Kidney capillary endothelial cell (primary cell): ENCODE results near the gene MAPK10.
"Not testable (repeated sequence)": the region's sequence is repeated elsewhere in the genome, so short reads cannot be mapped to it uniquely, and the experiment has no call there.

Experiments
- DNase-seq: peaks from one replicate; pipeline ENCODE4 v3.0.0-alpha.2; 2018; ENCODE audit warnings: low spot score

MAPK10 gene

DNA sequence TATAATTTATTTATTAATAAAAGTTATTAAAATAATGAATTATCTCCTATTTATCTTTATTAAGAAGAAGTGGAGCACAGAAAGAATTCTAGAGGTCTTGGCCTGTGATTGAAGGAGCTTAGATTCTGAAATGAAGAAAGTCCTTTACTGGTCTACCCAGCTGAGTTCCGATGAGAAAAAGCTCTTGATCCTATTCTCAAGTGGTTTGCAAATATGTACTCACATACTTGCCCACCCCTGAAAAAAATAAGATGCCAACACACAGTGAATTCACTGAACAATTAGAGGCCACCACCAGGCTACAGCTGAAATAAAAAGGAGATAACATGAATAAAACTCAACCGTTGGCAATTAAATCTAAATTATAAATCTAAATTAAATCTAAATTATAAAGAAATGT lies 253.4 kb downstream of the MAPK10 start:
- no peak for DNase-seq

DNA sequence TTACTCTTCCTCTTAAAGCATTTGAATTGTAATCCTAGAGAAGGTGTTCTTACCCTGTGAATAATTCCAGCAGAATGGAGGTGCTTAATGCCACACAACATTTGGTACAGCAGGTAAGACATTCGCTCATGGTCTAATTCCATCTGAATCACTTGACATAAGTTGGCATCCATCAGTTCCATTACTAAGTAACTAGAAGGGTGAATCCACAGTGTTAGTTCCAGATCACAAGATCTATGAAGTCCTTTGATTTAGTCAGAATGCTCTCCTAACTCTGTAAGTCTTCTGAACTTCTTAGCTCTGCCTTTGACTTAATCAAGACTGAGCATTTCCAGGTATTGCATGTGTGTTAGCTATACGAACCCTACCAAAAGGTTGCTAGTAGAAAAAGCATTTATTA lies 258.0 kb downstream of the MAPK10 start:
- DNase-seq, result no peak

DNA sequence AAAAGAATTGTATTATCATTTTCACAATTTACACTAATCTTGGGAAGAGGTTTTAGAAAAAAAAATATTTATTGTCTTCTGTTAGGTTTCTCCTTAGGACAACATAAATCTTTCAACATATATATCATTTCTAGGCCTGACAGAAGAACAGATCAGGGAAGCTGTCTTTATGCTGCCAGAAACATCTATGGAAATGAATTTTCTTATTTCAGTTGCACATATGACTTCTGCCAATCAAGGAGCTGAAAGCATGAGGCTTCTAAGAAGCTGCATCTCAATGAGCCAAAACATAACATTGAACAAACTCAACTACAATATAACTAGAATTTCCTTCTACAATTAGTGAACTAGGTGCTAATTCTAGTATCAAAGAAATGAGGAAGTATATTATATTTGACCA lies 258.4 kb downstream of the MAPK10 start:
- no peak for DNase-seq

DNA sequence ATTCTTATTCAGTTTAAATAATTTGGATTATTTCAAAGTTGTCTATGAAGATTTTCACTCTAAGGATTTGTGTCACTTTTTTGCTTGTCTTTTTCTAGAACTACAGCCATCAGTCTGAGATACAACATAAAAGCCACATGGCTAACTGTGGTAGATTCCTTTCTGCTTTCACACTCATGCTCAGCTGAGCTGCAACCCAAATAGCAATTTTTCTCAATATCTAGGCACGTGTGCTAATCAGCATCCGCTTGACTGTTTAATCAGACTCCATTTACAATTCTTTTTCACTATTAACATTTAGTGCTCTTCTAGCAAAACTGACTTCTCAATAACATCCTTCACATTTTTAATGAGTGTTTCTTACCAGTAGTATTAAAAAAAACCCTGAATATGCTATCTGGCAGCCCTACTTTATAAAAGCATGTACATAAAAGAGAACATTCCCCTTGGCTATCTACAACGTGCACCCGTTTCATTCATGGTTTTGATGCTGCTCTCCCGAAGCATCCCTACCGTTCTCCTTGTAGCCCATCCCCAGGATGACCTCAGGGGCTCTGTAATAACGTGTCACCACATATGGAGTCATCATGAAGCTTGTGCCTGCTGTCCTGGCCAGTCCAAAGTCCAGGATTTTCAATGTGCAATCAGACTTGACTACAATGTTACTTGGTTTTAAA lies 259.2 kb downstream of the MAPK10 start:
- no peak for DNase-seq

DNA sequence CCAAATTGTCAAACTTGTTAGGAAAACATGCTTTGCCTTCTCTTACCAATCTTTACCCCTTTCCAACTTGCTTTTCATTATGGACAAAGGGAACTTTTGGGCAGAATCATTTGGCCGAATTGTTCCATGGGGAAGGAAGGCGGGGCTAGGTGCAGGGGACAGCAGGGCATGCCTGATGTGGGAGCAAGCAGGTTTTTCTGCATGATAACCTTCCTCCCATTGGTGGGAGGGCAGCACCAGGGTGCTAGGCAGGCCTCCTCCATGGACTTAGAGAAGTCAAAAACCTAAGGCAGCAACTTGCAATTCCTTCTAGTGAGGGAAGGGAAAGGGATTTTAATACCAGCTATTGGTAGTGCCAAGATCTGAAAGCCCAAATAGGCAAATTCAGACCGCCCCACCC lies 260.5 kb downstream of the MAPK10 start:
- no peak for DNase-seq

DNA sequence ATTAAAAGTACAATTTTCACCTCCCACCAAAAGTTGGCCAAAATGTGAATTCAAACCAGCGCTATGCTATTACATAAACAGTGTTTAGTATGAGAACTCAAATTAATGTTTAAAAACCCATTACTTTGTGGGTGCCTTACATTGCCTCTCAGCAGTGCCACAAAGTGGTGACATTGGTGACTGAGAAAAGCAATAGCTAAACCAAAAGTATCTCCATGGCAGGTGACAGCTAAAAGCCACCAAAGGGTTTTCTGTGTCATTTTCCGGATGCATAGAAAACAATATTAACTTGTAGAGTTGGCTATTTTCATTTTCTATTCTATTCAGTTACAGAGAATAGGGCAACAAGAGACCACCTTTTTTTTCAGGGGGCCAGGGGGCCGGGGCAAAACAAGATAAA lies 261.2 kb downstream of the MAPK10 start:
- DNase-seq, result no peak

DNA sequence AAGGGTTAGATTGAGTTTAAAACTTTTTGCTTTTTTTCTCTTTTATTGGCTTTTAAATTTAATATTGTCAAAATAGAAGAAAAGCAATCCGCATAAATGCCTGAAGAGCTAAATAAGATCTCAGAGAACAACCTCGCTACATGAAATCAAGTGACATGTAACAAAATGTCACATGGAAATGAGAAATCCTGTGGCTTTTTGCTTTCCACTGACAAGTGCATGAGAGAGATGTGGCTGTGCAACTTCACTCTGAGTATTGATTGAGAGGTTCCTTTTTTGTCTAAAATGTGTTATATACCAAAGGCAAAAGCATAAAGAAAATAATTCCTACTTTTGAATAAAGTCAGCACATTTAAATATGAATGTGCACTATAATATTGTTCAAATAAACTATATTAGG lies 263.5 kb downstream of the MAPK10 start:
- no peak for DNase-seq

DNA sequence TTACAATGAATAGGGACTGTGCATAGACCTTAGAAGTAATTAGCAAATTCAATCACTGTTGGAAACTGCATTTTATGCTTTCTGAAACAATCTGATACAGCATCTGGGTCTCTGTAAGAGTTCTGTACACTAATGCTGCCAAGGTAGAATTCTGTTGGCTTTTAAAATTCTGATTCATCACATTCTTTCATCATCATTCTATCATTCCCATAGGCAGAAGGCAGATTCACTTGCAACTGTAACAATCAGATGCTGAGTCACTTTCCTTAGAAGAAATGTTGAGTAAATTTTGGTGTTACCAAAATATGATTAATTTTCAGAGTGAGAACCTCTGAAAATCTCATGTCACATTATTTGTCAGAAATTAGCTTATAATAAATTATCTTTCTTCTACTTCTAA lies 267.2 kb downstream of the MAPK10 start:
- peak; percentile 14 for DNase-seq

DNA sequence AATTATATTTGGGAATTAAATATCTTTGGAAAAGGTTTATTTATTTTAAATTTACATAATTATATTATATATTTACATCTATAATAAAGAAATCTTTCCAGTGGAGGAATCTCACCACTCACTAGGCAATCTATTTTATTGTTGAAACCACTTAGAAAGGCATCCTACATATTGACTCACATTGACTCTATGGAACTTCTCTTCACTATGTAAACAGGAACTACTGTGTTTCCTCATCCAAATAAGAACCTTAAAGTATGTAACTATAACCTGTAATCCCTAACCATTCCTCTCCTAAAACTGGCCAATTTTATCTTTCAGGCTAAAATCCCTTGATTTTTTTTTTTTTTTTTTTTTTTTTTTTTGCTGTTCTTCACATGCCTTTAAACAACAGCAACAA lies 268.7 kb downstream of the MAPK10 start:
- DNase-seq, result no peak

DNA sequence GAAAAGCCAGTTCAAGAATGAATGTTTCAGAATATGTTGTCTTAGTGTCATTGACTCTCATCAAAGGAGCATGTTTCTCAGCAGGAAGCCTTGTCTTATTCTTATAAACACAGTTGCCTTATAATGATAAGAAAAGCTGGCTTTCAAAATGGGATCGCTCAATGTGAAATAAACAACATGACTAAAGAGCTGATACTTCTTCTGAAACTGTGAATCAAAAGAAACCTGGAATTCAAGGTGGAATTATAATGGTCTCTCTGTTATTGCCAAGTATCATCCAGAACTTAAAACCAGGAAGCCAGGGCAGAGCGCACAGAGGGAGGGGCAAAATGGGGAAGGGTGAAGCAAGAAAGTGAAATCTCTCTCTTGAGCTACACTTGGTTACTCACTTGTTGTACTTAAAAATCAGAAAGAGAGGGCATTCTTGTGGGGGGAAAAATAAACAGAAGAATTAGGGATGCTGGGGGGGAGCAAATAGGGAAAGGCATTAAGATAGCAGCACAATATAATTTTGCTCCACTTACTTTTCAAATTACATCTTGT lies 270.0 kb downstream of the MAPK10 start:
- no peak for DNase-seq

DNA sequence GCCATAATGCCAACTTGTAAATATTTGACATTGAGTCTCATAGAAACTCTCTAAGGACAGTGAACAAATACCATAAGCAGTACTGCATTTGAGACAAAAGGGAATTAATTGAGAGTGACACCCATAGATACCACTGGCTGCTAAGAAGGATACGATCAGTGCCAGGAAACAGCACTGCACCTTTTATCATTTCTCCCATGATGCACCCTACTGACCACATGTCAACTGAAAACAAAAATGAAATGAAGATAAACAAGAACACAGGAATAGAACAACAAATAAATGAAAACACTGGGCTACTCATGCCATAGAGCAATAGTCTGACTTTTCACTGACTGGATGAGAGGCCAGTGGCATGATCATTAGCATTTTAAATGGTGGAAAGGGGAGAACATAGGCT lies 270.8 kb downstream of the MAPK10 start:
- DNase-seq, result no peak

DNA sequence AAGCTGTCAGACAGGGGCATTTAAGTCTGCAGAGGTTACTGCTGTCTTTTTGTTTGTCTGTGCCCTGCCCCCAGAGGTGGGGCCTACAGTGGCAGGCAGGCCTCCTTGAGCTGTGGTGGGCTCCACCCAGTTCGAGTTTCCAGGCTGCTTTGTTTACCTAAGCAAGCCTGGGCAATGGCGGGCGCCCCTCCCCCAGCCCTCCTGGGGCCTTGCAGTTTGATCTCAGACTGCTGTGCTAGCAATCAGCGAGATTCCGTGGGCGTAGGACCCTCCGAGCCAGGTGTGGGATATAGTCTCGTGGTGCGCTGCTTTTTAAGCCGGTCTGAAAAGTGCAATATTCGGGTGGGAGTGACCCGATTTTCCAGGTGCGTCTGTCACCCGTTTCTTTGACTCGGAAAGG lies 284.1 kb downstream of the MAPK10 start:
- DNase-seq, result not testable (repeated sequence)

DNA sequence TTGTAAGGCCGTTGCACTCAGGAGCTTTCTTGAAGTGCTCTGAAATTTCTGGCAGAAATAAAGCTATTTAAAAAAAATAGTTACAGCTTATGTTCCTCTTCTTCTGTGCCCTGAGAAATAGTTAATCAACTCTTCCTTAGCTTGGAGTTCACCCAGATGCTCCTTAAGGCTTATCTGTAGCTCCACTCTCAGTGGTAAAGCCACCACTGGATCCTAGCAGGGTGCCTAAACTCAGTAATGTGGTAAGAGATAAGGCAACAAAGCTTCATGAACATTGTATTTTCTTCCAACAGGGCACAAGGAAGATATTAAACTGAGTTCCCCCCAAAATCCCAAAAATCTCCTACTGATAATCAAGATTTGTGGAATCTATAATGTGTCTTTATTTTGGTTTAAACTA lies 299.5 kb downstream of the MAPK10 start:
- DNase-seq, result no peak

DNA sequence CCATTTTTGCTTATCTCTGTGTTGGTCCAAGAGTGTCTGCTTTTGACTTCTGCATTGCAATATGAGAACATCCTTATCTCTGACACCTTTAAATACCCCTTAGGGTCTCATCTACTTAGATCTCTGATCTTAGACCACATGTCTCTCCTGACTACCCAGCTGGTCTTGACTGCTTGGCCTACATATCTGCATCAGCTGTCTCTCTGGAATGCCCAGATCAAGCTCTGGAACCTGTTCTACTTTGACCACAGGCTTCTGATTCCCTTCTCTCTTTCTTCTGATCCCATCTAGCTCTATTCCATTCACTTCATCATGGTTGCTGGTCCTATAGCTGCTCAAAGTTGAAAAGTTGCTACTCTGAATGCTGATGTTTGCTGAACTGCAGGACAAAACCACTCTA lies 301.2 kb downstream of the MAPK10 start:
- no peak for DNase-seq

DNA sequence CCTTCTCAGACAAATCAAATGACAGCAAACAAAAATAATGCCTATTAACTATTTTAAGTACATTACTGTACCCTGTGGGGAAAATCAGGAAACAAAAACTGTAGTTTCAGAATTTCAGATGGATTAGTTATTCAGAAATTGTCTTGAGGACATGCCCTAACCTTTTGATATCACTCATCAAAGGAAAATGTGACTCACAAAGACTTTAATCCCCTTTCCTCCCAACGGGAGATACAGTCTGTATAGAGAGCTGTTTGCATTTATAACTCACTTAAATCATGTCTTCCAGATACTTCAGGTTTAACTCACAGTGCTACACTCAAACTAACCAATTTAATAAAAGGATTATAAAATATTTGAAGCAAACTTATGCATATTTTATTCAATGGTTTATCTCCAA lies 304.0 kb downstream of the MAPK10 start:
- DNase-seq, result no peak

DNA sequence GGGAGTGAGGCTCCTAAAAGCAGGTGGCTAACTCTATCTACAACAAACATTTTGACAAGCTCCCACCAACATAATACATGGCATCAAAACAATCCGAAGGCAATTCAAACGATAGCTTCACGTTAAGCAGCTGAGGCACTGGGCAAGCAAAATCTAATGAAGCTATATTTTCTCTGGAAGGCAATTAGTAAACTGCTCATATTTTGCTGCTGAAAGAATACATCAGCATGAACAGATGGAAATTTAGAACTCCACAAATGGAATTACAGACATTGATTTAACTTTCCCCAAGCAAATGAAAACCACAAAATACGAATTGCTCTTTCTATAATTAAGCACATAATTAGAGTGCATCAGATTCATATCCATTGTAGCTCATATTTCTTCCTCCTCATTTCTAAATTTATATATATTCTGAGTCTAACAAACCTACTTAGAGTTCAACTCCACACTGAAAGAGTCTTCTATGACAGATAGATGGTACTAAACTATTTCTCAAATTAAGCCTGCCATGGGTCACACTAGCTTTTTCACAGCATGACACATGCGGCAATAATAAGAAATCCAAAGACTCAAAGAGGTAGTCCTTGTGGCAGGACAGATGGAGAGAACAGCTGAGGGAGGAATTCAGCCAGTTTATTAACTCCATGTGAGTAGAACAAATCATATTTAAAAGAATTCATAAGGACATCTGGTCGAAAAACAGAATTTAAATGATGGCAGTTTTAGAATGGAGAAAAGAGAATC lies 305.4 kb downstream of the MAPK10 start:
- no peak for DNase-seq

DNA sequence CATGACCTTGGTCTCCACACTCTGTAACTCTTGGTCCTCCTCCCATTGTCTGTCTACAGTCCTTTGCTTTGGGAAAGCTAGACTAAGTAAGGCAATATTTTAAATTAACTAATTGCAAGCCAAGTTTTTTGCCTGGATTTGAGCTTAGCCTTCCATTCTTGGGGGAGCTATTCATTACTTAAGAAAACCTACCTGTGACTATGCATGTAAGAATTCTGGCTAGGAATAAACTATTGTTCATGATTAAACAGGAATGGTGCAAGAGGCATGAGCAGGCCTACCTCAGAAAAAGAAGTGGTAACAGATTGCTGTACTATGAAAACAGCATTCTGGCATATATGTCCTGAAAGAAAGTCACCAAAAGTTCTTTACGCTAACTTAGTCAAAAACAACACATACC lies 309.4 kb downstream of the MAPK10 start:
- DNase-seq, result no peak

DNA sequence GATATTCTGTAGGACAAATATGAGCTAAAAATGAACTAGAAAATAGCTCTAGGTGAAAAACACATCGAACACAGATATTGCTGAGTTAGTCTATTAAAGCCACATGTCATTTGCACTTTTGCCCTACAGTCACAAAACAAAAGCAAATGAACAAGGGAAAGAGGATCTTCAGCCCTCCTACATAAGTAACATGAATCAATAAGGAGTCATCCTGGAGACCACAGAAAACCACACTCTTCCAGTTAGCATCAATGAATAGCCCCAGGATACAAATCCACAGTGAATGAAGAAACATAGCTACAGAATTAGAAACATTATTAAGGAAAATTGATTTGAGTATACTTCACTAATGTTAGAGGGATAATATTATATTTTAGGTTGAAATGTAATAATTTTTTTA lies 311.4 kb downstream of the MAPK10 start:
- DNase-seq, result no peak

DNA sequence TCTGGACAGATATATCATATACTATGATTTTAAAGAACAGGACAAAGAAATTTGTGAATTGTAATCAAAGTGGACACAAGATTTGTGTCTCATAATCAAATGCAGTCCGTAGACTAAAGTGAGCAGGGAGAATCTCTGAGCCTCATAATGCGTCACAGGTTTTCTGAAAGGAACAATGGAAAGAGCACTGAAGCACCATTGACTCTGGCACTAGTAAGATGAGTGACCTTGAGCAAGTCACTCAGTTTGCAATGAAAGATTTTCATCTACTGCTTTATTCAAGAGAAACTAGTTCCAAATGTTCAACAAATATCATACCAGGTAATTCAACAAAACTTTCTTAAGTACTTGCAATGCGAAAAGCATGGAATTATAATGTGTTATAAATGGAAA lies 315.3 kb downstream of the MAPK10 start:
- no peak for DNase-seq

DNA sequence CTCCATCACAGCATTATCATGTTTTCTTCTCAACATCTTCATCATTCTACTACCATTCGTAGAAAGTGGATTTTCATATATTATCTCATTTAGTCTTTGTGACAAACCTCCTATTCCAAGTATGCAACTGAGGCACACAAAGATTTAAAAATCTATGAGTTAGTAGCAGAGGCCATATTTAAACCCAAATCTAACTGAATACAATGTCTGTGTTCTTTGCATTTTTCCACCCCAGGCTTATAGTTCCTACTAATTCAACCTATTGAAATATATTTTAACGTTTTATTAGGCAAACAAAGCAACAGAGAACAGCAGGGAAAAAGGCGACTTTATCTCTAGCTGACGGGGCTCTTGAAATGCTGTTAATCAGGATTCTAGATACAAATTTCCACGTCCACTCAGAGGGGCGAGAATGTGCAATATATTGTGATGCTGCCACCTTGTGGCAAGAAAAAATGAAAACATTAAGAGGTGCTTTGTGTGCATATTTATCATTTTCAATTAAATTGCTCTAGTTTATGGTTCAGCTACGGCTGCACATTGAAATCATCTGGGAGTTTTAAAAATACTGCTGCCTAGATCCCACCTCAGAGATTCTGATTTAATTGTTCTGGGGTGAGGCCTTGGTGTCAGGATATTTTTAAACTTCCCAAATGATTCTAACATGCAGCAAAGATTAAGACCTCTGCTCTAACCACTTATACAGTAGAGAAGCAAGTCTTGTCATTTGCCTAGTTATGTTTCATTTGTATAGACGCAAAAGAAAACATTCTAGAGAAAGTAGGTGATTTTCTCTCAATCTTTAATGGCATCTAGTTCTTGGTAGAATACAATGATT lies 315.9 kb downstream of the MAPK10 start:
- peak; percentile 72 for DNase-seq

DNA sequence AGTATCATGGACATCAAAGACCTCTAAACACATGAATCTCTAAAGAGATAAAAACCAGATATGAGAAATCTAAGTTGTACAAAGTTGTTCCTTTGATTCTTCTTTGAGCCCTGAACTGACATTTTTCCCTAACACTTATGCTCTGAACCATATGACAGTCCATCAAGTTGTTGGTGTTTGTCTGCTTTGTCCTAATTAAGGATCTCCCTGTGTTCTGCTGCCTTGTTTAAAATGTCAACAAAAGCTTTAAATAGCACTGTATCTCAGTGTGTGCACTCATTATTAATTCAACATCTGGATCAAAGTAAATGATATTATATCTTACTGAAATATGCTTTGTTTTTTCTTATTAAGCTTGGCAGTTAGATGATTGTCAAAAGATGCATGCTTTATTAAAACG lies 321.8 kb downstream of the MAPK10 start:
- DNase-seq, result no peak

DNA sequence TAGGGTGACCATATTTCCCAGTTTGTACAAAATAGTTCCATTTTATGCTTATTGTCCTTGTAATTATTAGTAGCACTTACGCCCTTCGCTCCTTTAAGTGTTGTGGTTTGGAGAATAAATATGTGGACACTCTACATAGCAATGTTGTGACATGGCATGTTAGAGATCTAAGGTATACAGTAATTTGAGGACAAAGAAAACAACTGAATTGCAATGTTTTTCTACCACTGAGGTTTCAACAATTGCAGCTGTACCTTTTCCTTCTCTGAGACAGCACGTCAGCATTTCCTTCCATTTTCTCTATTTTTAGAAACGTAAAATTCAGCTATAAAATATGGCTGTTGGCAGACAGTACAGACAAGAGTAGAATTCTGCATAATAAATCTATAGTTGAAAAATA lies 323.1 kb downstream of the MAPK10 start:
- peak; percentile 55 for DNase-seq

DNA sequence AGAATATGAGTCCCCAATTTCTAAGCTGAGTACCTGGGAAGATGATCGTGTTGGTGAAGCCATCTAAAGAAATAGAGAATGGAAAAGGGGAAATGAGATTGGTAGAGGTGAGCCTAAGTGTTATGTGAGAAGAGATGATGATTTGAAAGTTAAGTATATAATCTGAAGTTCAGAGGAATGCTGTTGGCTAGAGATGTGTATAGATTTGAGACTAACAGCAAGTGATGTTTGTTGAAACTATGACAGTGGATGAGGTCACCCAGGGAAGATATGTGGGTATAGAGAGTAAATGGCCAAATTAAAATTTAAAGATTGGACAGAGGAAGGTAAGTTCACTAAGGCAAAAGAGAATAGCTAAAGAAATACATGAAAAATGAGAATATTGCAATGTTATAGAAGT lies 324.2 kb downstream of the MAPK10 start:
- DNase-seq, result no peak
